WTC11 (cell line): ENCODE data around the gene KRT1. TPM values are rescaled to one million over a fixed set of nuclear protein-coding genes. Genes with fewer than 3 reads are reported as not detected.

ENCODE experiments used
- ATAC-seq: fragments of 200-7000 bp; cut with Tn5 transposase; 2 replicates; pipeline ENCODE4 v1.10.0; 2021; ENCODE audit warnings: mild to moderate bottlenecking, moderate library complexity
- CTCF ChIA-PET: fragments of 300-600 bp; sonication (Branson Sonifier 250); formaldehyde crosslinking; loops from one replicate; lab custom pipeline; 2021; ENCODE audit warnings: antibody characterized with exemption; lab: Charles Lee
- POLR2A ChIA-PET: fragments of 350-600 bp; sonication (Branson Sonifier 250); formaldehyde crosslinking; loops from one replicate; lab custom pipeline; 2021; ENCODE audit warnings: antibody characterized with exemption; lab: Charles Lee
- DNase-seq: peaks from one replicate; pipeline ENCODE4 v3.0.0; 2021; ENCODE audit warnings: low spot score
- H3K27ac Mint-ChIP-seq: 2 replicates; pipeline ENCODE4 v1.8.0; 2021; ENCODE audit warnings: mixed read lengths
- H3K27me3 Mint-ChIP-seq: 2 replicates; pipeline ENCODE4 v1.8.0; 2021; ENCODE audit warnings: low read depth, mild to moderate bottlenecking, moderate library complexity, mixed read lengths
- H3K36me3 Mint-ChIP-seq: 2 replicates; pipeline ENCODE4 v1.8.0; 2021; ENCODE audit warnings: mixed read lengths
- H3K4me1 Mint-ChIP-seq: 2 replicates; pipeline ENCODE4 v1.8.0; 2022; ENCODE audit warnings: mixed read lengths
- H3K4me3 Mint-ChIP-seq: 2 replicates; pipeline ENCODE4 v1.8.0; 2021; ENCODE audit warnings: mild to moderate bottlenecking, moderate library complexity, mixed read lengths
- H3K9me3 Mint-ChIP-seq: 2 replicates; pipeline ENCODE4 v1.8.0; 2021; ENCODE audit warnings: mixed read lengths
- ATF1 ChIP-seq: sonication (generic); formaldehyde crosslinking; IDR thresholded peaks from 2 replicates; pipeline ENCODE4 v1.8.1; 2023; ENCODE audit warnings: mild to moderate bottlenecking, moderate library complexity, missing genetic modification reagents
- ATF3 ChIP-seq: sonication (generic); formaldehyde crosslinking; conservative IDR thresholded peaks from 2 replicates; pipeline ENCODE4 v1.8.1; 2022; ENCODE audit warnings: mild to moderate bottlenecking, missing genetic modification reagents
- JUN ChIP-seq: sonication (generic); formaldehyde crosslinking; IDR thresholded peaks from 2 replicates; pipeline ENCODE4 v1.8.0; 2023; ENCODE audit warnings: mild to moderate bottlenecking, missing genetic modification reagents
- MXD4 ChIP-seq: fragments of 250-450 bp; sonication (Bioruptor Pico); IDR thresholded peaks from 2 replicates; pipeline ENCODE4 v1.8.0; 2021; ENCODE audit warnings: mild to moderate bottlenecking, moderate library complexity, borderline replicate concordance
- NR1H2 ChIP-seq: sonication (generic); formaldehyde crosslinking; IDR thresholded peaks from 2 replicates; pipeline ENCODE4 v1.9.0; 2021; ENCODE audit warnings: mild to moderate bottlenecking, moderate library complexity, missing genetic modification reagents
- PRDM15 ChIP-seq: sonication (generic); formaldehyde crosslinking; IDR thresholded peaks from 2 replicates; pipeline ENCODE4 v1.8.0; 2022; ENCODE audit warnings: missing genetic modification reagents
- RELA ChIP-seq: sonication (generic); formaldehyde crosslinking; IDR thresholded peaks from 2 replicates; pipeline ENCODE4 v1.8.1; 2022; ENCODE audit warnings: missing genetic modification reagents, mild to moderate bottlenecking, borderline replicate concordance
- SOX15 ChIP-seq: fragments of 250-450 bp; sonication (Bioruptor Pico); IDR thresholded peaks from 2 replicates; pipeline ENCODE4 v1.9.0; 2021; ENCODE audit warnings: mild to moderate bottlenecking
- SP1 ChIP-seq: sonication (generic); formaldehyde crosslinking; conservative IDR thresholded peaks from 2 replicates; pipeline ENCODE4 v1.8.1; 2022; ENCODE audit warnings: missing genetic modification reagents
- ZNF671 ChIP-seq: fragments of 250-450 bp; sonication (Bioruptor Pico); IDR thresholded peaks from 2 replicates; pipeline ENCODE4 v1.8.0; 2021; ENCODE audit warnings: mild to moderate bottlenecking
- total RNA-seq: library from RNA; stranded (reverse); gene quantifications from 3 replicates; pipeline ENCODE4 v1.2.3, GENCODE V29; 2021
- TF ChIP-seq, protein P1 (sequence below): sonication (generic); formaldehyde crosslinking; IDR thresholded peaks from 2 replicates; pipeline ENCODE4 v1.8.1; 2023; ENCODE audit warnings: mild to moderate bottlenecking, missing genetic modification reagents, moderate library complexity
- TF ChIP-seq, protein P2 (sequence below): fragments of 200-600 bp; IDR thresholded peaks from 2 replicates; pipeline ENCODE4 v1.8.0; 2022; ENCODE audit warnings: antibody characterized with exemption
- TF ChIP-seq, protein P3 (sequence below): sonication (generic); formaldehyde crosslinking; IDR thresholded peaks from 2 replicates; pipeline ENCODE4 v1.8.1; 2022; ENCODE audit warnings: low read depth, missing genetic modification reagents, borderline replicate concordance
- TF ChIP-seq, protein P4 (sequence below): sonication (generic); formaldehyde crosslinking; IDR thresholded peaks from 2 replicates; pipeline ENCODE4 v1.8.1; 2022; ENCODE audit warnings: missing genetic modification reagents, borderline replicate concordance
- TF ChIP-seq, protein P5 (sequence below): fragments of 250-450 bp; sonication (Bioruptor Pico); IDR thresholded peaks from 2 replicates; pipeline ENCODE4 v1.9.0; 2021; ENCODE audit warnings: moderate library complexity, mild to moderate bottlenecking, inconsistent platforms, borderline replicate concordance

Gene KRT1
- total RNA-seq, 1 experiment from 2014 or later: not detected

DNA sequence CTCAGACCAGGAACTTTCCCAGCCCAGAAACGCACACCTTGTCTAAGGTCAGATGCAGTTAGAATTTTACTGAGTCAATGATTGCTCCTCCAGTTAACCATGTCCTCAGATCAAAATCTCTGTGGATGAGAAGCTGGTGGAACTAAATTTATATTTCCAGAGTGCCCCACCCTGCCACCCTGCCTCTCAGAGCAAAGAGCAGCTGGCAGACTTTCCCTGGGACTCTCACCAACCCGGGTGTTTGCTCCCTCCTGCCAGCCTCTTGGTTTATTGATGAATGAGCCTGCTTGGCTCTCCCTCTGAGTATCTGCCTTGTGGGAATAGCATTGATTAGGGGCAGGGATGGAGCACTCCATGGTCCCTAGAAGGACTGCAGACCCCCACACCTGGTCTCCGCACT is 5.9 kb upstream of the KRT1 start:
- CTCF ChIA-PET: interaction anchor here (0.9 to 1.9 kb wide), 5 partner anchors 29 to 284 kb away, joined by 3 to 6 read pairs (median 3); no protein-coding TSS in a partner anchor
- TF ChIP-seq ATF1 (CRISPR knock-in tag) (no peak), JUN (CRISPR knock-in tag) (no peak), NR1H2 (CRISPR knock-in tag) (no peak)
- H3K27me3 Mint-ChIP-seq: peaks cover 28% of the 10 kb centered on the region
- ATAC-seq (no peak), DNase-seq (no peak)
- peaks cover 8% of the 10 kb centered on the region for H3K4me1 Mint-ChIP-seq
- POLR2A ChIA-PET: interaction anchor here (0.7 kb wide), 1 partner anchor 13 kb away, joined by 3 read pairs; no protein-coding TSS in a partner anchor
- H3K27ac Mint-ChIP-seq: no peak overlapping the region
- H3K9me3 Mint-ChIP-seq: no peaks in the 10 kb centered on the region
- no peaks in the 10 kb centered on the region for H3K36me3 Mint-ChIP-seq
- H3K4me3 Mint-ChIP-seq: no peak overlapping the region

DNA sequence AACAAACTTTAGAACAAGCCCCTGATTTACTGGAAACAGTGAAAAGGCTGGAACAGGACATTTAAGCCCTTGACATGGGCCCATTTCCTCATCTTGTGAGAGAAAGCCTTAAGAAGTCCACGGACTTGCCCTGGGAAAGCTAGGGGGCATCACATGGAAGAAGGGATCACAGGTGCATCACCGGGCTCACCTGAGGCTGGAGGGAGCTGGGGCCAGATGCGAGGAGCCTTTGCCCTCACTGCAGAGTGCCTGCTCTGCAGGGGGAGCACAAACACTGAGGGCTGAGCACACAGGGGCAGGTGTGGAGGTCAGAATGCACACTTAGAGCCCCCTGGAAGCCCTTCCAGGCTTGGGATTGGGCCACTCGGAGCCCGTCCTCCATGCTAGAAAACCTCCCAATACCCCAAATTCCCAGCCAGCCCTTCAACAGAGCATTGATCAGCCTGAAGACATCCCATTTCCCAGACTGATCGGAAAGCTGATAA is 5.2 kb upstream of the KRT1 start:
- POLR2A ChIA-PET: interaction anchor here (0.6 to 0.7 kb wide), 2 partner anchors 13 to 89 kb away, joined by 3 read pairs; no protein-coding TSS in a partner anchor
- Mint-ChIP-seq H3K36me3 (no peaks in the 10 kb centered on the region), H3K27me3 (peaks cover 22% of the 10 kb centered on the region), H3K9me3 (no peaks in the 10 kb centered on the region), H3K4me1 (peaks cover 4% of the 10 kb centered on the region; the same call in 1 of the 2 replicates), H3K27ac (no peak overlapping the region), H3K4me3 (no peak overlapping the region)
- DNase-seq (no peak), ATAC-seq (no peak)
- TF ChIP-seq RELA (CRISPR knock-in tag) (no peak), ZNF671 (CRISPR knock-in tag) (no peak), MXD4 (CRISPR knock-in tag) (no peak), ATF3 (no peak), SP1 (CRISPR knock-in tag) (no peak), PRDM15 (no peak), SOX15 (CRISPR knock-in tag) (no peak)
- TF ChIP-seq, protein P1, sequence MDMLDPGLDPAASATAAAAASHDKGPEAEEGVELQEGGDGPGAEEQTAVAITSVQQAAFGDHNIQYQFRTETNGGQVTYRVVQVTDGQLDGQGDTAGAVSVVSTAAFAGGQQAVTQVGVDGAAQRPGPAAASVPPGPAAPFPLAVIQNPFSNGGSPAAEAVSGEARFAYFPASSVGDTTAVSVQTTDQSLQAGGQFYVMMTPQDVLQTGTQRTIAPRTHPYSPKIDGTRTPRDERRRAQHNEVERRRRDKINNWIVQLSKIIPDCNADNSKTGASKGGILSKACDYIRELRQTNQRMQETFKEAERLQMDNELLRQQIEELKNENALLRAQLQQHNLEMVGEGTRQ (CRISPR knock-in tag): no peak
- TF ChIP-seq, protein P2, sequence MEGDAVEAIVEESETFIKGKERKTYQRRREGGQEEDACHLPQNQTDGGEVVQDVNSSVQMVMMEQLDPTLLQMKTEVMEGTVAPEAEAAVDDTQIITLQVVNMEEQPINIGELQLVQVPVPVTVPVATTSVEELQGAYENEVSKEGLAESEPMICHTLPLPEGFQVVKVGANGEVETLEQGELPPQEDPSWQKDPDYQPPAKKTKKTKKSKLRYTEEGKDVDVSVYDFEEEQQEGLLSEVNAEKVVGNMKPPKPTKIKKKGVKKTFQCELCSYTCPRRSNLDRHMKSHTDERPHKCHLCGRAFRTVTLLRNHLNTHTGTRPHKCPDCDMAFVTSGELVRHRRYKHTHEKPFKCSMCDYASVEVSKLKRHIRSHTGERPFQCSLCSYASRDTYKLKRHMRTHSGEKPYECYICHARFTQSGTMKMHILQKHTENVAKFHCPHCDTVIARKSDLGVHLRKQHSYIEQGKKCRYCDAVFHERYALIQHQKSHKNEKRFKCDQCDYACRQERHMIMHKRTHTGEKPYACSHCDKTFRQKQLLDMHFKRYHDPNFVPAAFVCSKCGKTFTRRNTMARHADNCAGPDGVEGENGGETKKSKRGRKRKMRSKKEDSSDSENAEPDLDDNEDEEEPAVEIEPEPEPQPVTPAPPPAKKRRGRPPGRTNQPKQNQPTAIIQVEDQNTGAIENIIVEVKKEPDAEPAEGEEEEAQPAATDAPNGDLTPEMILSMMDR: no peak
- TF ChIP-seq, protein P3, sequence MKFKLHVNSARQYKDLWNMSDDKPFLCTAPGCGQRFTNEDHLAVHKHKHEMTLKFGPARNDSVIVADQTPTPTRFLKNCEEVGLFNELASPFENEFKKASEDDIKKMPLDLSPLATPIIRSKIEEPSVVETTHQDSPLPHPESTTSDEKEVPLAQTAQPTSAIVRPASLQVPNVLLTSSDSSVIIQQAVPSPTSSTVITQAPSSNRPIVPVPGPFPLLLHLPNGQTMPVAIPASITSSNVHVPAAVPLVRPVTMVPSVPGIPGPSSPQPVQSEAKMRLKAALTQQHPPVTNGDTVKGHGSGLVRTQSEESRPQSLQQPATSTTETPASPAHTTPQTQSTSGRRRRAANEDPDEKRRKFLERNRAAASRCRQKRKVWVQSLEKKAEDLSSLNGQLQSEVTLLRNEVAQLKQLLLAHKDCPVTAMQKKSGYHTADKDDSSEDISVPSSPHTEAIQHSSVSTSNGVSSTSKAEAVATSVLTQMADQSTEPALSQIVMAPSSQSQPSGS (CRISPR knock-in tag): no peak
- TF ChIP-seq, protein P4, sequence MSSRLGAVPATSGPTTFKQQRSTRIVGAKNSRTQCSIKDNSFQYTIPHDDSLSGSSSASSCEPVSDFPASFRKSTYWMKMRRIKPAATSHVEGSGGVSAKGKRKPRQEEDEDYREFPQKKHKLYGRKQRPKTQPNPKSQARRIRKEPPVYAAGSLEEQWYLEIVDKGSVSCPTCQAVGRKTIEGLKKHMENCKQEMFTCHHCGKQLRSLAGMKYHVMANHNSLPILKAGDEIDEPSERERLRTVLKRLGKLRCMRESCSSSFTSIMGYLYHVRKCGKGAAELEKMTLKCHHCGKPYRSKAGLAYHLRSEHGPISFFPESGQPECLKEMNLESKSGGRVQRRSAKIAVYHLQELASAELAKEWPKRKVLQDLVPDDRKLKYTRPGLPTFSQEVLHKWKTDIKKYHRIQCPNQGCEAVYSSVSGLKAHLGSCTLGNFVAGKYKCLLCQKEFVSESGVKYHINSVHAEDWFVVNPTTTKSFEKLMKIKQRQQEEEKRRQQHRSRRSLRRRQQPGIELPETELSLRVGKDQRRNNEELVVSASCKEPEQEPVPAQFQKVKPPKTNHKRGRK (CRISPR knock-in tag): no peak
- TF ChIP-seq, protein P5, sequence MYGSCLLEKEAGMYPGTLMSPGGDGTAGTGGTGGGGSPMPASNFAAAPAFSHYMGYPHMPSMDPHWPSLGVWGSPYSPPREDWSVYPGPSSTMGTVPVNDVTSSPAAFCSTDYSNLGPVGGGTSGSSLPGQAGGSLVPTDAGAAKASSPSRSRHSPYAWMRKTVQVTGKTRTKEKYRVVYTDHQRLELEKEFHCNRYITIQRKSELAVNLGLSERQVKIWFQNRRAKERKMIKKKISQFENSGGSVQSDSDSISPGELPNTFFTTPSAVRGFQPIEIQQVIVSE (CRISPR knock-in tag): no peak
- CTCF ChIA-PET: interaction anchor here (0.7 to 1.9 kb wide), 6 partner anchors 30 to 284 kb away, joined by 3 to 6 read pairs (median 3); no protein-coding TSS in a partner anchor
